ENCODE results near the gene INSM2.

The INSM2 gene

DNA sequence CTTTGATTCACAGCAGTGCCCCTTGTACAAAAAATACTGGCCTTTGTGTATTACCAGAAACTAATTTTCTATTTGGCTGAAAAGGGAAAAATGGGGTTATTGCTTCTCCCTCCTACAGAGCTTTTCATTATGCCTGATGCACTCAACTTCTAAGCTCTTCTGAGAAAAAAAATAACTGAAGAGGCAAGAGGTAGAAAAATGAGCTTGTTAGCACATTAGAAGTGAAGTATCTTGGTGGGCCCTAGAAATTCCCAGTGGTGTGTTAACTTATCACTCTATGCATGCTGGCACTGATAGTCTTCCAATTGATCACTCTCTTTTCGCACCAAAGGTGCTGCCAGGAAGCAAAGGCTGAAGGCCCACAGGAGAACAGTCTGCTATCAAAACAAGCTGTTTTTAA, 17.1 kb downstream of the INSM2 start:
- no peak for DNase-seq

- no peak for DNase-seq
These were observed 19.8 kb downstream of the INSM2 start for GRCh38 chr14:35553808-35554207.

DNA sequence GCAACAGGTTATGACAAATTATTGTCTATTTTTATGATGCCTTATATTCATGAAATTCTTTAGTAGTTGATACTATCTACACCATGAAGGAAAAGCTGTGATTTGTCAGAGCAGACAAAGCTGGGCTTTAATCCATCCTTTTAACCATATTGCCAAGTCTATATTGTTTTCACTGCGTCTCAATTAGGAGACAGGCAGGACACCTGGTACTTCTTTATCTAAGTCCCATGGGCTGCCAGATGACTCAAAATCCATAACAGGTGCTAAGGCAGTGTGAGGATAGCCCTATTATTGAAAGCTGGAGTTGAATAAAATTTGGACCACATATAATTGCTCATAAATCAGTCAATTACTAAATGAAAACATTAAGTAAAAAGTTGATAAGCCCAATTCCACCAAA, 22.6 kb downstream of the INSM2 start:
- no peak for DNase-seq

DNA sequence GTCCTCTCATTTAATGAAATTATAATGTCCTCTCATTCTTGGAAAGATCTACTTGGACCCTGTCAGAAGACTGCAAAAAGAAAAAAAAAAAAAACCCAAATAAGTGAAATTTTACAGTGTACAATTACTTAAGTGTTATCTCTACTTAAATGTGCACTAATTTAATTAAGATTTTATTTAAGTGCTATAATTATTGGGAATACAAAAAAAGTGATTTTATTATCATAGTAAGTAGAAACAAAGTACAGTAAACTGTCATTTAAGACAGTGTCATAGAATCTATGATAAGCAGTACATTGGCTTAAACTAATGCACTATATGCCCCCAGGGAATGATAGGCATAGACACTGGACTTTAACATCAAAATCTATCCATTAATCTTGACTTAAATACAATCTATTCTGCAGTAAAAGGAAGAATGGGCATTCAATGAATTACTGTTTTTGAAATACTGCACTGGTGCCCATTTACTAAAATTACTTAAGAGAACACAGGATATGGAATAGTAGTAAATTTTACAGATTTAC, 23.3 kb downstream of the INSM2 start:
- no peak for DNase-seq

- DNase-seq: no peak
These were observed 24.7 kb downstream of the INSM2 start for GRCh38 chr14:35558680-35559079.

GRCh38 chr14:35565871-35566464, 32.0 kb downstream of the INSM2 start:
- no peak for DNase-seq

DNA sequence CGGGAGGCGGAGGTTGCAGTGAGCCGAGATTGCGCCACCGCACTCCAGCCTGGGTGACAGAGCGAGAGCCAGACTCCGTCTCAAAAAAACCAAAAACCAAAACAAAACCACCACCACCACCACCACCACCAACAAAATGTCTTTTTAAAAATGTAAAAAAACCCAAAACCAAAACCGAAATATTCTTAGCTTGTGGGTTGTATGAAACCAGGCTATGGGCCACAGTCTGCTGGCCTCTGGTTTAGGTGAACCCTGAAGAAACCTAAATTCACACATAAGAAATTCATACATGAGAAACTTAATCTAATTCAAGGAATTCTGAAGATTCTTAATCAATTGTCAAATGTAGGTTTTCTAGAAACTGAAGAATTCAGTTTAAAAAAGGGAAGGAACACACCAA, 37.6 kb downstream of the INSM2 start:
- no peak for DNase-seq

GRCh38 chr14:35573911-35574310, 39.9 kb downstream of the INSM2 start:
- no peak for DNase-seq

- no peak for DNase-seq
These were observed 42.3 kb downstream of the INSM2 start for GRCh38 chr14:35576260-35576659.

- no peak for DNase-seq
These were observed 42.9 kb downstream of the INSM2 start for GRCh38 chr14:35576856-35577255.

DNA sequence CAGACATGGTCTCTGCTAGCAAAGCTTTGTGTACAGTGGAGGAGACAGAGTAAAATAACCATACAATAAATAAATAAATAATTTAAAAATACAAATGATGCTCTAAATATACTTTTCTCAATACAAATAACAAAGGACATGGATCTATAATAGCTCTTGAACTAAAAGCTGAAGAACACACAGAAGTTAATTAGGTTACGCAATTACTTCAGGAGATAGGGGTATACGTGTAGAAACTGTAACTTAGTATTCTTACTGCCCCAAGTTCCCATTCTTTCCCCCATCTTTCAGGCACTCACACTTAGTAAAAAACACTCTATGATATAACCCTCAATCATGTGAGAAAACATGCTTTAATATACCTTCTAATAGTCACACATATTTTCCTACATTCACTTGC, 44.2 kb downstream of the INSM2 start:
- DNase-seq: no peak

- no peak for DNase-seq
These were observed 44.7 kb downstream of the INSM2 start for GRCh38 chr14:35578639-35579038.
